GM19238 (cell line): ENCODE results near the gene PCTP.

Experiments
- DNase-seq: peaks from one replicate; pipeline ENCODE4 v3.0.0; 2011; ENCODE audit warnings: low spot score; ENCODE audit not compliant: insufficient read length

Gene PCTP

GRCh38 chr17:55794725-55795482 lies 44.1 kb downstream of the PCTP start:
- DNase-seq: no peak

GRCh38 chr17:55806745-55807495 lies 56.1 kb downstream of the PCTP start:
- DNase-seq: no peak

- DNase-seq: no peak
Measured at GRCh38 chr17:55811536-55811935, 60.7 kb downstream of the PCTP start.

- DNase-seq: no peak
Measured at GRCh38 chr17:55812323-55812722, 61.5 kb downstream of the PCTP start.

- DNase-seq: no peak
Measured at GRCh38 chr17:55813944-55814343, 63.1 kb downstream of the PCTP start.

- DNase-seq: no peak
Measured at GRCh38 chr17:55814377-55814776, 63.5 kb downstream of the PCTP start.

- no peak for DNase-seq
Measured at GRCh38 chr17:55816532-55817396, 65.9 kb downstream of the PCTP start.

- DNase-seq: no peak
Measured at GRCh38 chr17:55817397-55817709, 66.5 kb downstream of the PCTP start.

GRCh38 chr17:55818026-55818425 lies 67.2 kb downstream of the PCTP start:
- DNase-seq: no peak

GRCh38 chr17:55818451-55819375 lies 67.9 kb downstream of the PCTP start:
- DNase-seq: no peak

GRCh38 chr17:55820675-55821074 lies 69.8 kb downstream of the PCTP start:
- DNase-seq: no peak

GRCh38 chr17:55822028-55822427 lies 71.2 kb downstream of the PCTP start:
- no peak for DNase-seq

GRCh38 chr17:55825213-55825612 lies 74.4 kb downstream of the PCTP start:
- DNase-seq: no peak
